Loucy (cell line): ENCODE measurements around the gene EPB41.

Source experiments
- H2AFZ ChIP-seq: fragments of 200-600 bp; sonication (generic); 2 replicates; pipeline ENCODE4 v1.6.0; 2016; ENCODE audit warnings: antibody characterized with exemption, mild to moderate bottlenecking, low read length, moderate library complexity
- H3F3A ChIP-seq: fragments of 200-600 bp; 2 replicates; pipeline ENCODE4 v1.6.0; 2016; ENCODE audit warnings: antibody characterized with exemption, low read depth, mild to moderate bottlenecking
- H3K27me3 ChIP-seq: fragments of 200-600 bp; sonication (generic); 2 replicates; pipeline ENCODE4 v1.6.1; 2014; ENCODE audit warnings: low read length, mild to moderate bottlenecking; ENCODE audit not compliant: insufficient read depth, poor library complexity, severe bottlenecking
- H3K36me3 ChIP-seq: fragments of 200-600 bp; sonication (generic); 2 replicates; pipeline ENCODE4 v1.6.1; 2016; ENCODE audit warnings: low read length; ENCODE audit not compliant: insufficient read depth
- H3K4me1 ChIP-seq: fragments of 200-600 bp; sonication (generic); 2 replicates; pipeline ENCODE4 v1.5.1; 2014; ENCODE audit warnings: low read length, mild to moderate bottlenecking; ENCODE audit not compliant: insufficient read depth, poor library complexity, severe bottlenecking
- H3K4me2 ChIP-seq: fragments of 200-600 bp; sonication (generic); 2 replicates; pipeline ENCODE4 v1.6.0; 2014; ENCODE audit warnings: antibody characterized with exemption, low read length, low read depth, mild to moderate bottlenecking; ENCODE audit not compliant: poor library complexity, severe bottlenecking
- H3K4me3 ChIP-seq: fragments of 200-600 bp; sonication (generic); 2 replicates; pipeline ENCODE4 v1.5.1; 2014; ENCODE audit warnings: low read length, mild to moderate bottlenecking, mixed read lengths; ENCODE audit not compliant: poor library complexity, severe bottlenecking
- H3K79me2 ChIP-seq: fragments of 200-600 bp; sonication (generic); 2 replicates; pipeline ENCODE4 v1.6.1; 2014; ENCODE audit warnings: low read length; ENCODE audit not compliant: insufficient read depth
- H3K9ac ChIP-seq: fragments of 200-600 bp; sonication (generic); 2 replicates; pipeline ENCODE4 v1.6.0; 2014; ENCODE audit warnings: mild to moderate bottlenecking, low read depth, low read length, moderate library complexity; ENCODE audit not compliant: poor library complexity, severe bottlenecking
- H3K9me2 ChIP-seq: fragments of 200-600 bp; sonication (generic); replicated peaks from 2 replicates; pipeline ENCODE4 v1.6.1; 2016; ENCODE audit warnings: low read depth, low read length, mixed read lengths
- H3K9me3 ChIP-seq: fragments of 200-600 bp; sonication (generic); 2 replicates; pipeline ENCODE4 v1.6.1; 2014; ENCODE audit warnings: mild to moderate bottlenecking, antibody characterized with exemption, low read length, low read depth; ENCODE audit not compliant: insufficient read depth
- H4K20me1 ChIP-seq: fragments of 200-600 bp; sonication (generic); 2 replicates; pipeline ENCODE4 v1.6.0; 2014; ENCODE audit warnings: antibody characterized with exemption, low read length, mild to moderate bottlenecking; ENCODE audit not compliant: insufficient read depth, poor library complexity, severe bottlenecking
- EZH2phosphoT487 ChIP-seq: fragments of 200-600 bp; IDR thresholded peaks from 2 replicates; pipeline ENCODE4 v1.6.1; 2018; ENCODE audit warnings: antibody characterized with exemption, mild to moderate bottlenecking, moderate library complexity, borderline replicate concordance
- TF ChIP-seq, protein P1 (sequence below): fragments of 200-600 bp; sonication (generic); conservative IDR thresholded peaks from 2 replicates; pipeline ENCODE4 v1.5.1; 2014; ENCODE audit warnings: mild to moderate bottlenecking, antibody characterized with exemption, low read length

Gene EPB41

DNA sequence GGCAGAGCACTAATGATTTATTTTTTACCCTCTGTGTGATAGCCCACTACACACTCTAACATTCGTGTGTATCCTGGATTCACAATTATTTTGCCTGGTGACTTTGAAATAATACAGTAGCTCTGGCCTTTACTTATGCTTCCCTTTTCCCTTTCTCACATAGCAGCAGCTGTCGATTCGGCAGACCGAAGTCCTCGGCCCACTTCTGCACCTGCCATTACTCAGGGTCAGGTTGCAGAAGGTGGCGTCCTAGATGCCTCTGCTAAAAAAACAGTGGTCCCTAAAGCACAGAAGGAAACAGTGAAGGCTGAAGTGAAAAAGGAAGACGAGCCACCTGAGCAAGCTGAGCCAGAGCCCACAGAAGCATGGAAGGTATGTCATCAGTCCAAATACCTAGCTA, 138.6 kb downstream of the EPB41 start:
- Histone ChIP-seq H3K4me1 (no peaks in the 10 kb centered on the region), H3K9me2 (no peaks in the 10 kb centered on the region), H3K4me2 (no peak overlapping the region), H4K20me1 (no peaks in the 10 kb centered on the region), H3K79me2 (no peaks in the 10 kb centered on the region), H3K4me3 (no peak overlapping the region), H3K27me3 (no peaks in the 10 kb centered on the region), H3K36me3 (peaks cover 9% of the 10 kb centered on the region; the same call in 1 of the 2 replicates), H3K9ac (no peak overlapping the region), H2AFZ (no peak overlapping the region), H3K9me3 (no peaks in the 10 kb centered on the region), H3F3A (no peaks in the 10 kb centered on the region)
- no peak for TF ChIP-seq EZH2phosphoT487
- TF ChIP-seq, protein P1, sequence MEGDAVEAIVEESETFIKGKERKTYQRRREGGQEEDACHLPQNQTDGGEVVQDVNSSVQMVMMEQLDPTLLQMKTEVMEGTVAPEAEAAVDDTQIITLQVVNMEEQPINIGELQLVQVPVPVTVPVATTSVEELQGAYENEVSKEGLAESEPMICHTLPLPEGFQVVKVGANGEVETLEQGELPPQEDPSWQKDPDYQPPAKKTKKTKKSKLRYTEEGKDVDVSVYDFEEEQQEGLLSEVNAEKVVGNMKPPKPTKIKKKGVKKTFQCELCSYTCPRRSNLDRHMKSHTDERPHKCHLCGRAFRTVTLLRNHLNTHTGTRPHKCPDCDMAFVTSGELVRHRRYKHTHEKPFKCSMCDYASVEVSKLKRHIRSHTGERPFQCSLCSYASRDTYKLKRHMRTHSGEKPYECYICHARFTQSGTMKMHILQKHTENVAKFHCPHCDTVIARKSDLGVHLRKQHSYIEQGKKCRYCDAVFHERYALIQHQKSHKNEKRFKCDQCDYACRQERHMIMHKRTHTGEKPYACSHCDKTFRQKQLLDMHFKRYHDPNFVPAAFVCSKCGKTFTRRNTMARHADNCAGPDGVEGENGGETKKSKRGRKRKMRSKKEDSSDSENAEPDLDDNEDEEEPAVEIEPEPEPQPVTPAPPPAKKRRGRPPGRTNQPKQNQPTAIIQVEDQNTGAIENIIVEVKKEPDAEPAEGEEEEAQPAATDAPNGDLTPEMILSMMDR, result no peak

DNA sequence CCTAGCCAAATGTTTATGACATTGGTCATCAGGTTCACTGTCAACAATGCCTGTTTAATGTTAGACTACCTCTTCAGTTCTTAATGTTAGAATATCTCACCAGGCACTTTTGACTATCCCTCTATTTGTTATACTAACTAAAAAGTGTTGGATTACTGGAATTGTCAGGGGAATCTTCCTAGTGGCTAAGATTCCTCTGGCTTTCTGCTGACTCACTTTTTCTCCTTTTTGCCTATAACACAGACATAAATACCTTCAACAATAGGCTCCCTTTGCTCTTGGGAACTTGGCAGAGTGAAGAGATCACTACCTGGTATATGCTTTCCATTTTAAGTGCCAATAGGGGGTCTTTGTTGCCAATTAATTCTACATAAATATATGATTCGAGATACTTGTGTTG, 140.8 kb downstream of the EPB41 start:
- no peaks in the 10 kb centered on the region for H3K4me1 ChIP-seq
- no peak overlapping the region for H3K4me2 ChIP-seq
- peaks cover 15% of the 10 kb centered on the region; the same call in 1 of the 2 replicates for H3K36me3 ChIP-seq
- H3K27me3 ChIP-seq, result no peaks in the 10 kb centered on the region
- H2AFZ ChIP-seq, result no peak overlapping the region
- no peak overlapping the region for H3K9ac ChIP-seq
- H3K9me2 ChIP-seq, result no peaks in the 10 kb centered on the region
- no peak for TF ChIP-seq EZH2phosphoT487
- no peaks in the 10 kb centered on the region for H3K79me2 ChIP-seq
- H3K9me3 ChIP-seq, result no peaks in the 10 kb centered on the region
- no peaks in the 10 kb centered on the region for H4K20me1 ChIP-seq
- no peak overlapping the region for H3K4me3 ChIP-seq
- H3F3A ChIP-seq, result no peaks in the 10 kb centered on the region

DNA sequence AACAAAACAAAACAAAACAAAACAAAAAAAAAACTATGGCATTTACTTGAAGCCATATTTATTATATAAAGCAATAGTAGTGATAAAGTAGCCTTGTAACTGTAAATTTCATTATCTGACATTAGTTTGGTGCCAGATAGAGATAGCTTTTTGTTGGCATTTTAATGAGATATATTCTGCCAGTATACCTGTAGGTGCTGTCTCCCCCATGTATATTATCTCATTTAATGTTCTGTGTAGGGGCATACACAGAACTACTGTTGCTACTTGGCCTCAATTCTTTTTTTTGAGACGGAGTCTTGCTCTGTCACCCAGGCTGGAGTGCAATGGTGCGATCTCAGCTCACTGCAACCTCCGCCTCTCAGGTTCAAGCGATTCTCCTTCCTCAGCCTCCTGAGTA, 141.9 kb downstream of the EPB41 start:
- H3K9me3 ChIP-seq, result no peaks in the 10 kb centered on the region
- no peak overlapping the region for H3K9ac ChIP-seq
- no peak overlapping the region for H3K4me2 ChIP-seq
- no peaks in the 10 kb centered on the region for H3K79me2 ChIP-seq
- TF ChIP-seq, protein P1, result no peak
- TF ChIP-seq EZH2phosphoT487, result no peak
- H2AFZ ChIP-seq, result no peak overlapping the region
- no peak overlapping the region for H3K4me3 ChIP-seq
- H3F3A ChIP-seq, result no peaks in the 10 kb centered on the region
- peaks cover 11% of the 10 kb centered on the region; the same call in 1 of the 2 replicates for H3K36me3 ChIP-seq
- no peaks in the 10 kb centered on the region for H3K4me1 ChIP-seq
- H3K27me3 ChIP-seq, result no peaks in the 10 kb centered on the region
- H4K20me1 ChIP-seq, result no peaks in the 10 kb centered on the region
- H3K9me2 ChIP-seq, result no peaks in the 10 kb centered on the region

DNA sequence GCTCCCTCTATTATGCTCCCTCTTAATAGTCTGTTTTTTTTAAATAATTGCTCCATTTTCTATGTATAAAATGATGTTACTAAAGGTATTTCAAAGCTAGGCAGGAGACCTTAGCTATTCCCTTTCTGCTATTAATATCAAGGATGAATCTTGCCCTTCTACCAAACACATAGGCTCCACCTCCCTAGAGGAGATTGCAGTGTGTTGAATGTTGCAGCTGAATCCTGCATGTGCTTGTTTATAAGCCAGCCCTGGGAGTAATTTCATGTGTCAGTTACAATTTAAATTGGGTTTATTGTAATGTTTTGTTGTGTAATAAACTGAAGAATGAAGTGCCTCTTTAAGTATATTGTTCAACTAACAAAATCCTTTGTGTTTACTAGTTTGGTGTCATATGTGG, 143.3 kb downstream of the EPB41 start:
- Histone ChIP-seq H3K4me1 (no peaks in the 10 kb centered on the region), H4K20me1 (no peaks in the 10 kb centered on the region), H3K27me3 (no peaks in the 10 kb centered on the region), H3K4me2 (no peak overlapping the region), H3K9ac (no peak overlapping the region), H3K9me3 (no peaks in the 10 kb centered on the region), H3K79me2 (no peaks in the 10 kb centered on the region), H3F3A (no peaks in the 10 kb centered on the region), H3K4me3 (no peak overlapping the region), H3K9me2 (no peaks in the 10 kb centered on the region), H2AFZ (no peak overlapping the region), H3K36me3 (peaks cover 11% of the 10 kb centered on the region; the same call in 1 of the 2 replicates)
- TF ChIP-seq EZH2phosphoT487, result no peak
- TF ChIP-seq, protein P1, result no peak
